H9 (cell line): Measurements from ENCODE around the gene FMN1. TPM values are rescaled to one million over a fixed set of nuclear protein-coding genes. Genes with fewer than 3 reads are reported as not detected.

Experiments used
- DNase-seq: peaks from one replicate; pipeline ENCODE4 v3.0.0-alpha.2; 2017
- H2AFZ ChIP-seq: one replicate; pipeline ENCODE4 v1.6.1; 2013; ENCODE audit warnings: mild to moderate bottlenecking, low read length, control low read depth, moderate library complexity
- H2AK5ac ChIP-seq: 2 replicates; pipeline ENCODE4 v1.6.1; 2013; ENCODE audit warnings: low read length, control low read depth, mixed read lengths; ENCODE audit not compliant: insufficient read length
- H2BK120ac ChIP-seq: one replicate; pipeline ENCODE4 v1.6.1; 2013; ENCODE audit warnings: low read depth, mild to moderate bottlenecking, low read length, control low read depth, inconsistent platforms; ENCODE audit not compliant: poor library complexity, severe bottlenecking
- H2BK12ac ChIP-seq: 2 replicates; pipeline ENCODE4 v1.6.1; 2013; ENCODE audit warnings: low read length, control low read depth, mixed read lengths, low read depth; ENCODE audit not compliant: insufficient read length
- H2BK15ac ChIP-seq: 2 replicates; pipeline ENCODE4 v1.6.1; 2013; ENCODE audit warnings: low read depth, low read length, control low read depth
- H2BK20ac ChIP-seq: one replicate; pipeline ENCODE4 v1.6.1; 2013; ENCODE audit warnings: low read depth, mild to moderate bottlenecking, low read length, control low read depth, inconsistent platforms; ENCODE audit not compliant: poor library complexity, severe bottlenecking
- H2BK5ac ChIP-seq: 2 replicates; pipeline ENCODE4 v1.6.1; 2013; ENCODE audit warnings: low read length, control low read depth, mixed read lengths; ENCODE audit not compliant: insufficient read length
- H3K14ac ChIP-seq: 2 replicates; pipeline ENCODE4 v1.6.1; 2013; ENCODE audit warnings: low read length, control low read depth; ENCODE audit not compliant: insufficient read depth
- H3K18ac ChIP-seq: 2 replicates; pipeline ENCODE4 v1.6.1; 2013; ENCODE audit warnings: low read depth, mild to moderate bottlenecking, mixed read lengths, low read length, control low read depth; ENCODE audit not compliant: insufficient read length
- H3K23ac ChIP-seq: 2 replicates; pipeline ENCODE4 v1.6.1; 2013; ENCODE audit warnings: low read length, control low read depth, mixed read lengths, low read depth; ENCODE audit not compliant: insufficient read length
- H3K23me2 ChIP-seq: 2 replicates; pipeline ENCODE4 v1.6.1; 2013; ENCODE audit warnings: low read depth, mild to moderate bottlenecking, mixed read lengths, low read length, control low read depth; ENCODE audit not compliant: insufficient read length, poor library complexity, severe bottlenecking
- H3K27ac ChIP-seq: 2 replicates; pipeline ENCODE4 v1.5.1; 2013; ENCODE audit warnings: low read length, control low read depth, mixed read lengths, low read depth; ENCODE audit not compliant: insufficient read length
- H3K27me3 ChIP-seq: 2 replicates; pipeline ENCODE4 v1.6.1; 2013; ENCODE audit warnings: low read length, control low read depth, inconsistent platforms; ENCODE audit not compliant: insufficient read depth
- H3K4ac ChIP-seq: 2 replicates; pipeline ENCODE4 v1.6.1; 2013; ENCODE audit warnings: low read depth, mild to moderate bottlenecking, control low read depth, inconsistent platforms, low read length, moderate library complexity
- H3K4me1 ChIP-seq: 2 replicates; pipeline ENCODE4 v1.6.1; 2013; ENCODE audit warnings: low read length, control low read depth, inconsistent platforms; ENCODE audit not compliant: insufficient read depth
- H3K4me2 ChIP-seq: 2 replicates; pipeline ENCODE4 v1.6.1; 2013; ENCODE audit warnings: low read length, control low read depth, mixed read lengths; ENCODE audit not compliant: insufficient read length, insufficient read depth
- H3K56ac ChIP-seq: 2 replicates; pipeline ENCODE4 v1.6.1; 2013; ENCODE audit warnings: low read depth, mild to moderate bottlenecking, mixed read lengths, low read length, control low read depth; ENCODE audit not compliant: insufficient read length
- H3K79me1 ChIP-seq: 2 replicates; pipeline ENCODE4 v1.6.1; 2013; ENCODE audit warnings: low read depth, mild to moderate bottlenecking, moderate library complexity, low read length, control low read depth, inconsistent platforms; ENCODE audit not compliant: insufficient read depth, poor library complexity, severe bottlenecking
- H3K79me2 ChIP-seq: 2 replicates; pipeline ENCODE4 v1.6.1; 2013; ENCODE audit warnings: low read length, control low read depth, inconsistent platforms; ENCODE audit not compliant: insufficient read depth
- H3K9ac ChIP-seq: 2 replicates; pipeline ENCODE4 v1.6.1; 2013; ENCODE audit warnings: low read length, control low read depth, mixed read lengths; ENCODE audit not compliant: insufficient read length; ENCODE audit errors: extremely low read depth
- H3K9me3 ChIP-seq: one replicate; pipeline ENCODE4 v1.6.1; 2013; ENCODE audit warnings: low read depth, low read length, inconsistent platforms; ENCODE audit not compliant: control insufficient read depth
- H3T11ph ChIP-seq: one replicate; pipeline ENCODE4 v1.6.1; 2013; ENCODE audit warnings: mild to moderate bottlenecking, low read length, control low read depth, inconsistent platforms
- H4K20me1 ChIP-seq: one replicate; pipeline ENCODE4 v1.6.1; 2013; ENCODE audit not compliant: control insufficient read depth, insufficient read length, insufficient read depth
- H4K5ac ChIP-seq: 2 replicates; pipeline ENCODE4 v1.6.1; 2013; ENCODE audit warnings: low read depth, mild to moderate bottlenecking, mixed read lengths, low read length, control low read depth; ENCODE audit not compliant: insufficient read length
- H4K8ac ChIP-seq: replicated peaks from 2 replicates; pipeline ENCODE4 v1.6.1; 2013; ENCODE audit warnings: low read length, control low read depth, mixed read lengths, low read depth; ENCODE audit not compliant: insufficient read length
- H4K91ac ChIP-seq: 2 replicates; pipeline ENCODE4 v1.6.1; 2013; ENCODE audit warnings: low read depth, mild to moderate bottlenecking, moderate library complexity, mixed read lengths, low read length, control low read depth; ENCODE audit not compliant: insufficient read length
- H3K27ac Mint-ChIP-seq, 3 experiments: 2 replicates in 2 of 3; 3 replicates in 1 of 3; pipeline ENCODE4 v1.8.0; 2020 to 2021; ENCODE audit warnings: mixed read lengths in 3 of 3, mild to moderate bottlenecking in 1 of 3, moderate library complexity in 1 of 3
- H3K27me3 Mint-ChIP-seq: 2 replicates; pipeline ENCODE4 v1.8.0; 2021; ENCODE audit warnings: low read depth, mild to moderate bottlenecking, moderate library complexity, mixed read lengths
- H3K36me3 Mint-ChIP-seq, 3 experiments: 2 replicates in 2 of 3; 3 replicates in 1 of 3; pipeline ENCODE4 v1.8.0; 2020 to 2021; ENCODE audit warnings: low read depth in 3 of 3, mixed read lengths in 3 of 3; ENCODE audit not compliant: insufficient read depth in 1 of 3
- H3K4me1 Mint-ChIP-seq, 2 experiments: 2 replicates each; pipeline ENCODE4 v1.8.0; 2020; ENCODE audit warnings: mixed read lengths in 2 of 2
- H3K4me3 Mint-ChIP-seq, 2 experiments: 2 replicates in 1 of 2; 3 replicates in 1 of 2; pipeline ENCODE4 v1.8.0; 2020 to 2021; ENCODE audit warnings: mild to moderate bottlenecking in 2 of 2, mixed read lengths in 2 of 2, moderate library complexity in 1 of 2
- H3K9me3 Mint-ChIP-seq, 2 experiments: 2 replicates in 1 of 2; 3 replicates in 1 of 2; pipeline ENCODE4 v1.8.0; 2020; ENCODE audit warnings: mild to moderate bottlenecking in 2 of 2, mixed read lengths in 2 of 2, moderate library complexity in 1 of 2
- WGBS: extraction: QIAGEN DNeasy Blood & Tissue Kit; methylation state at CpG from one replicate; pipeline ENCODE4 v1.1.7; 2013; ENCODE audit warnings: missing lambda C conversion rate, low lambda C conversion rate, mixed read lengths; ENCODE audit not compliant: insufficient read length; ENCODE audit errors: extremely low coverage; 5-methylcytosine and 5-hydroxymethylcytosine counted together
- total RNA-seq: library from RNA; stranded (reverse); gene quantifications from 2 replicates; pipeline ENCODE4 v1.2.1, GENCODE V29; 2021
- TF ChIP-seq, protein P1 (sequence below): fragments of 200-600 bp; sonication (generic); conservative IDR thresholded peaks from 3 replicates; pipeline ENCODE4 v1.8.0; 2021; ENCODE audit warnings: antibody characterized with exemption, mild to moderate bottlenecking

FMN1 gene
- total RNA-seq, 1 experiment from 2014 or later, result 1.9 TPM

DNA sequence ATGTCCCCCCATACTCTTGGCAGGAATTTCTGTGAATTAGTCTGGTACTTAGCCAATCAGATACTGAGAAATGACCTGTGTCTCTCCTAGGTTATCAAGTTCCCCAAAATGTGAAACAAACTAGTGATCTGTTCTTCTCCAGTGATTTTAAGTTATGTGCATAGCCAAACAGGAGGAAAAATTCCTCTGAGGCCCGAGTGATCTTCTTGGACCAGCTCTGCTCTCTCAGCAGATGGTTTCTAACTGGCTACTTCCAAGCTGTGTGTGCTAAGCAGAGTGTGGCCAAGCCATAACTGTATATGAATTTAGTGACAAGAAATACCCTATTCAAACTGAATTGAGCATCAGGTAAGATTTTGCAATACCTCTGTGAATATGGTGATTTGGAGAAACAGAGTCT is 387.2 kb downstream of the FMN1 start:
- Histone ChIP-seq H3K14ac (no peak overlapping the region), H3K79me2 (no peaks in the 10 kb centered on the region), H2BK5ac (no peak overlapping the region), H3K9ac (no peak overlapping the region), H4K20me1 (no peaks in the 10 kb centered on the region), H3K23ac (no peak overlapping the region), H3K4ac (no peak overlapping the region), H4K91ac (no peak overlapping the region), H2AFZ (no peak overlapping the region), H3K79me1 (no peaks in the 10 kb centered on the region), H2BK20ac (no peak overlapping the region), H4K5ac (no peak overlapping the region), H3T11ph (no peak overlapping the region), H2BK120ac (no peak overlapping the region), H2AK5ac (no peak overlapping the region), H3K4me1 (no peaks in the 10 kb centered on the region), H3K18ac (no peak overlapping the region), H3K56ac (no peak overlapping the region), H3K23me2 (no peaks in the 10 kb centered on the region), H3K27ac (no peak overlapping the region), H2BK12ac (no peak overlapping the region), H3K27me3 (no peaks in the 10 kb centered on the region), H3K9me3 (no peaks in the 10 kb centered on the region), H2BK15ac (no peak overlapping the region), H3K4me2 (no peak overlapping the region), H4K8ac (no peak overlapping the region)
- Mint-ChIP-seq H3K27me3 (no peaks in the 10 kb centered on the region), H3K4me3 (no peak overlapping the region), H3K36me3 (no peaks in the 10 kb centered on the region), H3K9me3 (no peaks in the 10 kb centered on the region; a peak in 2 of 5 replicates), H3K27ac (no peak overlapping the region), H3K4me1 (peaks cover 0 to 3% of the 10 kb centered on the region in 2 experiments; a peak in 1 of 4 replicates)
- no CpG with 5 or more reads among the region's 1 CpG for WGBS
- TF ChIP-seq, protein P1, sequence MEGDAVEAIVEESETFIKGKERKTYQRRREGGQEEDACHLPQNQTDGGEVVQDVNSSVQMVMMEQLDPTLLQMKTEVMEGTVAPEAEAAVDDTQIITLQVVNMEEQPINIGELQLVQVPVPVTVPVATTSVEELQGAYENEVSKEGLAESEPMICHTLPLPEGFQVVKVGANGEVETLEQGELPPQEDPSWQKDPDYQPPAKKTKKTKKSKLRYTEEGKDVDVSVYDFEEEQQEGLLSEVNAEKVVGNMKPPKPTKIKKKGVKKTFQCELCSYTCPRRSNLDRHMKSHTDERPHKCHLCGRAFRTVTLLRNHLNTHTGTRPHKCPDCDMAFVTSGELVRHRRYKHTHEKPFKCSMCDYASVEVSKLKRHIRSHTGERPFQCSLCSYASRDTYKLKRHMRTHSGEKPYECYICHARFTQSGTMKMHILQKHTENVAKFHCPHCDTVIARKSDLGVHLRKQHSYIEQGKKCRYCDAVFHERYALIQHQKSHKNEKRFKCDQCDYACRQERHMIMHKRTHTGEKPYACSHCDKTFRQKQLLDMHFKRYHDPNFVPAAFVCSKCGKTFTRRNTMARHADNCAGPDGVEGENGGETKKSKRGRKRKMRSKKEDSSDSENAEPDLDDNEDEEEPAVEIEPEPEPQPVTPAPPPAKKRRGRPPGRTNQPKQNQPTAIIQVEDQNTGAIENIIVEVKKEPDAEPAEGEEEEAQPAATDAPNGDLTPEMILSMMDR, result no peak
- DNase-seq, result no peak
